ENCODE measurements around the gene KRT37.

KRT37 gene

GRCh38 chr17:41452281-41452680, 27.9 kb upstream of the KRT37 start:
- Histone ChIP-seq H3K9me3 (ENCODE audit: control insufficient read depth, insufficient read depth, low read length) (no peaks in the 10 kb centered on the region), H3K36me3 (ENCODE audit: control insufficient read depth, insufficient read depth, low read length) (no peaks in the 10 kb centered on the region), H3K4me3 (ENCODE audit: low read depth, low read length) (no peak overlapping the region), H3K9ac (ENCODE audit: low read depth, low read length) (no peak overlapping the region), H3K27me3 (ENCODE audit: control insufficient read depth, insufficient read depth, low read length) (no peaks in the 10 kb centered on the region), H3K4me1 (ENCODE audit: control insufficient read depth, insufficient read depth, low read length) (no peaks in the 10 kb centered on the region)

GRCh38 chr17:41451154-41451728, 26.9 kb upstream of the KRT37 start:
- no peak overlapping the region for H3K4me3 ChIP-seq (ENCODE audit: low read depth, low read length)
- H3K27me3 ChIP-seq (ENCODE audit: control insufficient read depth, insufficient read depth, low read length): no peaks in the 10 kb centered on the region
- H3K9me3 ChIP-seq (ENCODE audit: control insufficient read depth, insufficient read depth, low read length): no peaks in the 10 kb centered on the region
- H3K4me1 ChIP-seq (ENCODE audit: control insufficient read depth, insufficient read depth, low read length): no peaks in the 10 kb centered on the region
- no peak overlapping the region for H3K9ac ChIP-seq (ENCODE audit: low read depth, low read length)
- H3K36me3 ChIP-seq (ENCODE audit: control insufficient read depth, insufficient read depth, low read length): no peaks in the 10 kb centered on the region

DNA sequence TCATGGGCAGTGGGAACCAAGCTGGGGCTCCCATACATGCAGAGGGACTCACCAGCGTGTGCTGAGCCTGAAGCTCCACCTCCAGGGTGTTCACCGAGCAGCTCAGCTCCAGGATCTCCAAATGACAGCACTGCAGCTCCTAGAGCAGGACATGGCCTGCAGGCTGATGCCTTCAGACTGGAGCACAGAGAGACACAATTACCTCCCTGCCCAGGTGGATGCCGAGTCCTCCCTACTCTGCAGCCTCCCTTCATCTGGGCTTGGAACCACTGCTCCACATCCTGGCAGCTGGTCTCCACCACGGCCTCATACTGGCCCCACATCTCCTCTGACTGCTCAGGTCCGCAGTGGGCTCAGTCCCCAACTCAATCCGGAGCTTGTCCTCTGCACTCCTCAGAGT, 24.6 kb upstream of the KRT37 start:
- H3K9me3 ChIP-seq (ENCODE audit: control insufficient read depth, insufficient read depth, low read length): no peaks in the 10 kb centered on the region
- H3K36me3 ChIP-seq (ENCODE audit: control insufficient read depth, insufficient read depth, low read length): no peaks in the 10 kb centered on the region
- H3K9ac ChIP-seq (ENCODE audit: low read depth, low read length): no peak overlapping the region
- H3K4me1 ChIP-seq (ENCODE audit: control insufficient read depth, insufficient read depth, low read length): no peaks in the 10 kb centered on the region
- H3K4me3 ChIP-seq (ENCODE audit: low read depth, low read length): no peak overlapping the region
- H3K27me3 ChIP-seq (ENCODE audit: control insufficient read depth, insufficient read depth, low read length): no peaks in the 10 kb centered on the region

DNA sequence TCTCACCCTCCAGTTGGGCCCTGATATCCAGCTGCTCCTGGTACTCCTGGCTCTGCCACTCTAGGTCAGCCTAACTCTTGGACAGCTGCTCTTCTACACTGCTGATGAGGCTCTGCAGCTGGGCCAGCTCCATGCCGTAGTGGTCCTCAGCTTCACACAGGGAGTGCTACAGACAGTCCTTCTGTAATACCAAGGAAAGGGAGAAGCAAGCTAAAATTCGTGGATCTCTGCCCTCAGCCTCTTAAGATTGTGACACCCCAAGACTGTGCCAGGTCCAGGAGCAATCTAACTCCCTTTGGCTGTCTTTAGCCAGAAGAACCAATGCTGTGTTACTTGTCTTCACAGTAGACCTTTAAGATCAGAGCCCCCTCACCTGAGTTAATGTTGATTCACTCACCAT, 24.1 kb upstream of the KRT37 start:
- Histone ChIP-seq H3K27me3 (ENCODE audit: control insufficient read depth, insufficient read depth, low read length) (no peaks in the 10 kb centered on the region), H3K4me3 (ENCODE audit: low read depth, low read length) (no peak overlapping the region), H3K4me1 (ENCODE audit: control insufficient read depth, insufficient read depth, low read length) (no peaks in the 10 kb centered on the region), H3K36me3 (ENCODE audit: control insufficient read depth, insufficient read depth, low read length) (no peaks in the 10 kb centered on the region), H3K9me3 (ENCODE audit: control insufficient read depth, insufficient read depth, low read length) (no peaks in the 10 kb centered on the region), H3K9ac (ENCODE audit: low read depth, low read length) (no peak overlapping the region)

GRCh38 chr17:41446806-41447205, 22.4 kb upstream of the KRT37 start:
- no peak overlapping the region for H3K9ac ChIP-seq (ENCODE audit: low read depth, low read length)
- H3K27me3 ChIP-seq (ENCODE audit: control insufficient read depth, insufficient read depth, low read length): no peaks in the 10 kb centered on the region
- H3K4me3 ChIP-seq (ENCODE audit: low read depth, low read length): no peak overlapping the region

DNA sequence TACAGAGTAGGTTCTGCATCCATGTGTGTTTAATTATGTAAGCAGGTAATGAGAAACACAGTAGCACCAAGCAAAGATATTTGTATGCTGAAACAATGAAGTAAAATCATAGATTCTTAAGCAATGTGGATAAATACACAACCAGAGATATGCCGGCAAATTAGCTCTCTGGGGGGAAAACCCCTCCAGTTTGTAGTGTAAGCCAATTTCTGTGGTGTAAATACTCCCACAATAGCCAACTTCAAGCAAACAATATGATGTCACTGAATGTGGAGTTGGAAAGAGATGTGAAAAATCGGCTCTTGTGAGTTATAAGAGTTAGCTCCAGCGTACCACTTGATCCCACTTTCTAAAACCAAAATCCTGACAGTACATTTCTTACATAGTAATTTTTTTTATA, 20.3 kb upstream of the KRT37 start:
- no peaks in the 10 kb centered on the region for H3K9me3 ChIP-seq (ENCODE audit: control insufficient read depth, insufficient read depth, low read length)
- no peaks in the 10 kb centered on the region for H3K27me3 ChIP-seq (ENCODE audit: control insufficient read depth, insufficient read depth, low read length)

More at GRCh38 chr17:41446806-41447205, 22.4 kb upstream of the KRT37 start:
- no peaks in the 10 kb centered on the region for H3K4me1 ChIP-seq (ENCODE audit: control insufficient read depth, insufficient read depth, low read length)
- H3K36me3 ChIP-seq (ENCODE audit: control insufficient read depth, insufficient read depth, low read length): no peaks in the 10 kb centered on the region
- H3K9me3 ChIP-seq (ENCODE audit: control insufficient read depth, insufficient read depth, low read length): no peaks in the 10 kb centered on the region

GRCh38 chr17:41444186-41444585, 19.8 kb upstream of the KRT37 start:
- Histone ChIP-seq H3K4me3 (ENCODE audit: low read depth, low read length) (no peak overlapping the region), H3K9ac (ENCODE audit: low read depth, low read length) (no peak overlapping the region), H3K27me3 (ENCODE audit: control insufficient read depth, insufficient read depth, low read length) (no peaks in the 10 kb centered on the region), H3K36me3 (ENCODE audit: control insufficient read depth, insufficient read depth, low read length) (no peaks in the 10 kb centered on the region), H3K9me3 (ENCODE audit: control insufficient read depth, insufficient read depth, low read length) (no peaks in the 10 kb centered on the region), H3K4me1 (ENCODE audit: control insufficient read depth, insufficient read depth, low read length) (no peaks in the 10 kb centered on the region)

More for the DNA sequence above, 20.3 kb upstream of the KRT37 start:
- Histone ChIP-seq H3K4me3 (ENCODE audit: low read depth, low read length) (no peak overlapping the region), H3K9ac (ENCODE audit: low read depth, low read length) (no peak overlapping the region), H3K36me3 (ENCODE audit: control insufficient read depth, insufficient read depth, low read length) (no peaks in the 10 kb centered on the region), H3K4me1 (ENCODE audit: control insufficient read depth, insufficient read depth, low read length) (no peaks in the 10 kb centered on the region)

GRCh38 chr17:41442739-41443138, 18.4 kb upstream of the KRT37 start:
- Histone ChIP-seq H3K36me3 (ENCODE audit: control insufficient read depth, insufficient read depth, low read length) (no peaks in the 10 kb centered on the region), H3K27me3 (ENCODE audit: control insufficient read depth, insufficient read depth, low read length) (no peaks in the 10 kb centered on the region), H3K9me3 (ENCODE audit: control insufficient read depth, insufficient read depth, low read length) (no peaks in the 10 kb centered on the region), H3K4me3 (ENCODE audit: low read depth, low read length) (no peak overlapping the region), H3K4me1 (ENCODE audit: control insufficient read depth, insufficient read depth, low read length) (no peaks in the 10 kb centered on the region), H3K9ac (ENCODE audit: low read depth, low read length) (no peak overlapping the region)

DNA sequence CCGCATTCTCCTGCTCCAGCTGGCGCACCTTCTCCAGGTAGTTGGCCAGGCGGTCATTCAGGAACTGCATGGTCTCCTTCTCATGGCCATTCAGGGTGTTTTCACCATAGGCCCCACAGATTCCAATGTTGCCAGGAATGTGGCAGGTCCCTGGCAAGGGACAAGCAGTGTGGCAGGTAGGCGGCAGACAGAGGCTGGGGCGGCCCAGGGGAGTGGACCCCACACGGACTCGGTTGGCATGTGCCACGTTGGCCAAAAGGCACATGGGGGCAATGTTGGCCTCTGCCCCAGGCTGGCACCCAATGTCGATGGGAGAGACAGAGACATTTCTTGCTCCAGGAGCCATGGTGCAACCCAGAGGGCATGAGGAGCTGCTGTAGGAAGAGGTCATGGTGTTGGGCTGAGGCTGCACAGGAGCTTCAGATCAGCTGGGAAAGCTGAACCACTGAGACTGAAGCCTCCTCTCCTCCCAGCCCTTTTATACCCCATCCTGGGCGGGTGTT, 16.2 kb upstream of the KRT37 start, which contains the start of gene KRT38:
TSS of gene KRT38 (minus strand) at position 453 of the 503 bp plus-strand sequence. CDS start at position 391, 62 bp downstream.
- Histone ChIP-seq H3K9ac (ENCODE audit: low read depth, low read length) (no peak within 1 kb of the TSS), H3K9me3 (ENCODE audit: control insufficient read depth, insufficient read depth, low read length) (no peaks in the 10 kb centered on the region), H3K27me3 (ENCODE audit: control insufficient read depth, insufficient read depth, low read length) (no peaks in the 10 kb centered on the region), H3K4me1 (ENCODE audit: control insufficient read depth, insufficient read depth, low read length) (no peaks in the 10 kb centered on the region), H3K36me3 (ENCODE audit: control insufficient read depth, insufficient read depth, low read length) (no peaks in the 10 kb centered on the region), H3K4me3 (ENCODE audit: low read depth, low read length) (no peak within 1 kb of the TSS)

GRCh38 chr17:41439375-41439774, 15.0 kb upstream of the KRT37 start:
- Histone ChIP-seq H3K9ac (ENCODE audit: low read depth, low read length) (no peak overlapping the region), H3K4me1 (ENCODE audit: control insufficient read depth, insufficient read depth, low read length) (no peaks in the 10 kb centered on the region), H3K9me3 (ENCODE audit: control insufficient read depth, insufficient read depth, low read length) (no peaks in the 10 kb centered on the region), H3K36me3 (ENCODE audit: control insufficient read depth, insufficient read depth, low read length) (no peaks in the 10 kb centered on the region), H3K27me3 (ENCODE audit: control insufficient read depth, insufficient read depth, low read length) (no peaks in the 10 kb centered on the region), H3K4me3 (ENCODE audit: low read depth, low read length) (no peak overlapping the region)

GRCh38 chr17:41437769-41438168, 13.4 kb upstream of the KRT37 start:
- Histone ChIP-seq H3K4me1 (ENCODE audit: control insufficient read depth, insufficient read depth, low read length) (no peaks in the 10 kb centered on the region), H3K4me3 (ENCODE audit: low read depth, low read length) (no peak overlapping the region), H3K27me3 (ENCODE audit: control insufficient read depth, insufficient read depth, low read length) (no peaks in the 10 kb centered on the region), H3K9ac (ENCODE audit: low read depth, low read length) (no peak overlapping the region), H3K9me3 (ENCODE audit: control insufficient read depth, insufficient read depth, low read length) (no peaks in the 10 kb centered on the region), H3K36me3 (ENCODE audit: control insufficient read depth, insufficient read depth, low read length) (no peaks in the 10 kb centered on the region)

GRCh38 chr17:41437254-41437653, 12.9 kb upstream of the KRT37 start:
- H3K9ac ChIP-seq (ENCODE audit: low read depth, low read length): no peak overlapping the region
- no peaks in the 10 kb centered on the region for H3K4me1 ChIP-seq (ENCODE audit: control insufficient read depth, insufficient read depth, low read length)
- no peaks in the 10 kb centered on the region for H3K27me3 ChIP-seq (ENCODE audit: control insufficient read depth, insufficient read depth, low read length)
- H3K4me3 ChIP-seq (ENCODE audit: low read depth, low read length): no peak overlapping the region
- H3K9me3 ChIP-seq (ENCODE audit: control insufficient read depth, insufficient read depth, low read length): no peaks in the 10 kb centered on the region
- no peaks in the 10 kb centered on the region for H3K36me3 ChIP-seq (ENCODE audit: control insufficient read depth, insufficient read depth, low read length)
